ENCODE measurements around the gene AP1S3. TPM values are rescaled to one million over a fixed set of nuclear protein-coding genes. Genes with fewer than 3 reads are reported as not detected.

The AP1S3 gene
- total RNA-seq, 1 experiment from 2014 or later, result 17.4 TPM

- TF ChIP-seq PRDM15 (CRISPR knock-in tag; IDR thresholded peaks at IDR 0.05) (no peak), MAX (CRISPR knock-in tag; IDR thresholded peaks at IDR 0.05) (no peak), TCF7 (CRISPR knock-in tag; IDR thresholded peaks at IDR 0.05; ENCODE audit: low read depth) (no peak), ZNF317 (CRISPR knock-in tag; IDR thresholded peaks at IDR 0.05; ENCODE audit: borderline replicate concordance, low read depth) (no peak), AR (CRISPR knock-in tag; IDR thresholded peaks at IDR 0.05) (no peak), AFF4 (CRISPR knock-in tag; IDR thresholded peaks at IDR 0.05; ENCODE audit: borderline replicate concordance) (no peak), ZNF232 (CRISPR knock-in tag; IDR thresholded peaks at IDR 0.05) (no peak), ZNF671 (CRISPR knock-in tag; IDR thresholded peaks at IDR 0.05) (no peak), CREM (CRISPR knock-in tag; IDR thresholded peaks at IDR 0.05) (no peak)
Observed at GRCh38 chr2:223887127-223887526, 49.7 kb upstream of the AP1S3 start (continued).

- peaks cover 56% of the 10 kb centered on the region for H3K36me3 Mint-ChIP-seq
- H3K4me1 Mint-ChIP-seq, result 0 out of 2 replicates have a peak, but pooled peaks cover 4% of the 10 kb centered on the region
- ChIA-PET POLR2A (no interaction called here), CTCF (no interaction called here)
- peak overlapping the region; percentile 29 for H3K27ac Mint-ChIP-seq
- DNase-seq (ENCODE audit: low spot score) (no peak), ATAC-seq (no peak)
- H3K9me3 Mint-ChIP-seq, result peaks cover 7% of the 10 kb centered on the region; the same call in 1 of the 2 replicates
- H3K27me3 Mint-ChIP-seq (ENCODE audit: low read depth), result no peaks in the 10 kb centered on the region
- H3K4me3 Mint-ChIP-seq, result no peak overlapping the region
- TF ChIP-seq USF1 (CRISPR knock-in tag; IDR thresholded peaks at IDR 0.05), result no peak
- no peak for TF ChIP-seq ZBTB43 (CRISPR knock-in tag; IDR thresholded peaks at IDR 0.05)
- TF ChIP-seq ZBTB21 (CRISPR knock-in tag; IDR thresholded peaks at IDR 0.05; ENCODE audit: borderline replicate concordance), result no peak
- no peak for TF ChIP-seq IRF2 (CRISPR knock-in tag; IDR thresholded peaks at IDR 0.05; ENCODE audit: borderline replicate concordance, low read depth)
- TF ChIP-seq MAX (CRISPR knock-in tag; IDR thresholded peaks at IDR 0.05), result no peak
- TF ChIP-seq ZNF263 (CRISPR knock-in tag; IDR thresholded peaks at IDR 0.05; ENCODE audit: low read depth), result no peak
- TF ChIP-seq FOXJ3 (CRISPR knock-in tag; IDR thresholded peaks at IDR 0.05; ENCODE audit: borderline replicate concordance), result no peak
- no peak for TF ChIP-seq AFF4 (CRISPR knock-in tag; IDR thresholded peaks at IDR 0.05; ENCODE audit: borderline replicate concordance)
- TF ChIP-seq MLX (CRISPR knock-in tag; IDR thresholded peaks at IDR 0.05), result no peak
- TF ChIP-seq CREM (CRISPR knock-in tag; IDR thresholded peaks at IDR 0.05), result no peak
Observed at GRCh38 chr2:223886726-223887125, 49.3 kb upstream of the AP1S3 start.
